Mesendoderm (in vitro differentiated cells): ENCODE measurements around the gene GLI2.

Experiments
- DNase-seq: peaks from one replicate; pipeline ENCODE4 v3.0.0; 2013
- H2AK5ac ChIP-seq: 2 replicates; pipeline ENCODE4 v1.6.1; 2013; ENCODE audit warnings: low read length, inconsistent platforms
- H2BK120ac ChIP-seq: 2 replicates; pipeline ENCODE4 v1.6.1; 2013; ENCODE audit warnings: low read depth, mild to moderate bottlenecking, low read length, moderate library complexity, mixed read lengths
- H2BK15ac ChIP-seq: replicated peaks from 2 replicates; pipeline ENCODE4 v1.6.1; 2013; ENCODE audit warnings: low read depth, mild to moderate bottlenecking, moderate library complexity
- H2BK5ac ChIP-seq: 2 replicates; pipeline ENCODE4 v1.6.1; 2013; ENCODE audit warnings: low read length, inconsistent platforms
- H3K18ac ChIP-seq: 2 replicates; pipeline ENCODE4 v1.6.1; 2013; ENCODE audit warnings: mild to moderate bottlenecking, low read length, mixed read lengths
- H3K23ac ChIP-seq: one replicate; pipeline ENCODE4 v1.6.1; 2013; ENCODE audit warnings: low read length
- H3K27ac ChIP-seq: 2 replicates; pipeline ENCODE4 v1.5.1; 2013; ENCODE audit warnings: low read depth, mild to moderate bottlenecking, inconsistent platforms, low read length, moderate library complexity
- H3K27me3 ChIP-seq: 2 replicates; pipeline ENCODE4 v1.6.1; 2013; ENCODE audit warnings: low read length, control low read depth, mild to moderate bottlenecking, inconsistent platforms; ENCODE audit not compliant: insufficient read depth, poor library complexity
- H3K36me3 ChIP-seq: 2 replicates; pipeline ENCODE4 v1.6.1; 2013; ENCODE audit warnings: low read length, inconsistent platforms; ENCODE audit not compliant: control insufficient read depth, insufficient read depth
- H3K4ac ChIP-seq: one replicate; pipeline ENCODE4 v1.6.1; 2013; ENCODE audit warnings: low read depth, mild to moderate bottlenecking, low read length, moderate library complexity
- H3K4me1 ChIP-seq: 2 replicates; pipeline ENCODE4 v1.6.1; 2013; ENCODE audit warnings: low read depth, low read length, inconsistent platforms; ENCODE audit not compliant: control insufficient read depth
- H3K4me2 ChIP-seq: 2 replicates; pipeline ENCODE4 v1.6.1; 2013; ENCODE audit warnings: low read length
- H3K4me3 ChIP-seq: 2 replicates; pipeline ENCODE4 v1.5.1; 2013; ENCODE audit warnings: mild to moderate bottlenecking, low read length
- H3K56ac ChIP-seq: one replicate; pipeline ENCODE4 v1.6.1; 2013; ENCODE audit warnings: low read length
- H3K79me1 ChIP-seq: 2 replicates; pipeline ENCODE4 v1.6.1; 2013; ENCODE audit warnings: low read length, inconsistent platforms
- H3K79me2 ChIP-seq: 2 replicates; pipeline ENCODE4 v1.6.1; 2013; ENCODE audit warnings: mild to moderate bottlenecking, low read length; ENCODE audit not compliant: control insufficient read depth, insufficient read depth
- H3K9ac ChIP-seq: 2 replicates; pipeline ENCODE4 v1.6.1; 2013; ENCODE audit warnings: low read length, inconsistent platforms
- H4K5ac ChIP-seq: one replicate; pipeline ENCODE4 v1.6.1; 2013; ENCODE audit warnings: low read length
- H4K8ac ChIP-seq: one replicate; pipeline ENCODE4 v1.6.1; 2013; ENCODE audit warnings: low read depth, mild to moderate bottlenecking, control low read depth, low read length, moderate library complexity
- WGBS: extraction: QIAGEN DNeasy Blood & Tissue Kit; methylation state at CpG from one replicate; pipeline ENCODE4 v1.1.7; 2013; ENCODE audit warnings: low lambda C conversion rate, missing lambda C conversion rate; ENCODE audit not compliant: insufficient coverage; ENCODE audit errors: extremely low coverage; 5-methylcytosine and 5-hydroxymethylcytosine counted together

GLI2 gene

DNA sequence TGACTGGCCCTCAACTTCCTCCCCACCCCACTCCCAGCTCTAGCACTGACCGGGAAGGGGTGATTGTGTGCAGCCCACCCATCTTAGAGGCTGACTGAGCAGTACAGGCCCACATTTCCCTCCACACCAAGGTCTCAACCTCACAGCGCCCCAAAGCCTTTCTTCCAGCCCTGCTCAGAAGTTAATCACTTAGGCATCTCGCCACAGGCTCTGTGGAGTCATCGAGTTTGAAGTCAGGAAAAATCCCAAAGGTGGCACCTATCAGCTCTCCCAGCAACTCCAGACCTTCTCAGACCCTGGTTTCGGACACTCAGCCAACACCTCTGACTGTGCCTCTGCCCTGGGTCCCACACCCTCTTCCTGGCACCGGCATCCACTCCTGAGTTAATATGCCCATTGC lies 43.0 kb upstream of the GLI2 start:
- no peak overlapping the region for H4K8ac ChIP-seq
- DNase-seq, result no peak
- H3K9ac ChIP-seq, result no peak overlapping the region
- H2BK15ac ChIP-seq, result no peak overlapping the region
- H3K4ac ChIP-seq, result no peak overlapping the region
- no peak overlapping the region for H2BK120ac ChIP-seq
- no peak overlapping the region for H3K23ac ChIP-seq
- no peak overlapping the region for H4K5ac ChIP-seq
- no peak overlapping the region for H3K18ac ChIP-seq
- H3K4me1 ChIP-seq, result peaks cover 2% of the 10 kb centered on the region
- no peaks in the 10 kb centered on the region for H3K36me3 ChIP-seq
- no peaks in the 10 kb centered on the region for H3K79me2 ChIP-seq
- H3K27me3 ChIP-seq, result no peaks in the 10 kb centered on the region
- H3K79me1 ChIP-seq, result no peaks in the 10 kb centered on the region
- no peak overlapping the region for H2BK5ac ChIP-seq
- H3K4me2 ChIP-seq, result no peak overlapping the region
- no CpG with 5 or more reads among the region's 6 CpGs for WGBS
- no peak overlapping the region for H3K56ac ChIP-seq
- H2AK5ac ChIP-seq, result no peak overlapping the region
- no peak overlapping the region for H3K4me3 ChIP-seq
- no peak overlapping the region for H3K27ac ChIP-seq

DNA sequence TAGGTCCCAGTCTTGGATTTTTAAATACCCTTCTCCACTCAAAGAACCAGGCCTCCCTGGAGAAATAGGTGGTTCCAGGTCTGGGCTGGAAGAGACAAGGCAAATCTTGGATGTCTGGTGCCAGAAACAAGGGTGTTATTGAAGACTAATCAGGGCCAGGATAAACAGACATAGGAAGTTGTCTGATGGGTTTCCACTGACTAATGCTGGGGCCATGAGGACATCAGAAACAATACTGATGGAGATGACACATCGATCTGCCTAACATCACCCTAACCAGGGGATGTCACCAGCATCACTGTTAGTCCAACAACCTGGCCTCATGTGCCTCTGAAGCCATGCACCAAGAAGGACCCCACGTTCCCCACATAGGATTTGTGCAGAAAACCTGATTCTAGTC lies 42.5 kb upstream of the GLI2 start:
- H3K27ac ChIP-seq, result no peak overlapping the region
- H4K8ac ChIP-seq, result no peak overlapping the region
- no peak overlapping the region for H3K4me3 ChIP-seq
- no peak overlapping the region for H3K4me2 ChIP-seq
- no peak overlapping the region for H3K18ac ChIP-seq
- H3K4me1 ChIP-seq, result peaks cover 2% of the 10 kb centered on the region
- DNase-seq, result no peak
- no peak overlapping the region for H2BK15ac ChIP-seq
- no peaks in the 10 kb centered on the region for H3K79me1 ChIP-seq
- H3K79me2 ChIP-seq, result no peaks in the 10 kb centered on the region
- no peaks in the 10 kb centered on the region for H3K27me3 ChIP-seq
- no peak overlapping the region for H3K23ac ChIP-seq
- H3K4ac ChIP-seq, result no peak overlapping the region
- H3K36me3 ChIP-seq, result no peaks in the 10 kb centered on the region
- no peak overlapping the region for H2BK5ac ChIP-seq
- H2AK5ac ChIP-seq, result no peak overlapping the region
- WGBS, result no CpG with 5 or more reads among the region's 2 CpGs
- no peak overlapping the region for H2BK120ac ChIP-seq
- no peak overlapping the region for H3K56ac ChIP-seq
- H4K5ac ChIP-seq, result no peak overlapping the region
- H3K9ac ChIP-seq, result no peak overlapping the region

DNA sequence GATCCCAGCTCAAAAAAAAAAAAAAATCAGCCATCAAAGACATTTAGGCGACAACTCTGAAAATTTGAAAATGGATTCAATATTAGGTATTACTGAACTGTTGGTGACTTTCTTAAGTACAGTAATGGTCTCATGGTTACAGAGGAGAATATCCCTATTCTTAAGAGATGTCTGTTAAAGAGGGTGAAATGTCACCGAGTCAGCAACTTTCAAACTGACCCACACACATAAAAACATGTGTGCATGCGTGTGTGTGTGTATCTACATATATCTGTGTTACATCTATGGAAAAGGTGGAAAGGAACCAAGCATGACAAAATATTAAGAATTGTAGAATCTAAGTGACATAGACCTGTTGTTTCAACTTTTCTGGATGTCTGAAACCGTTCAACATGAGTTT lies 41.6 kb upstream of the GLI2 start:
- Histone ChIP-seq H3K9ac (no peak overlapping the region), H4K8ac (no peak overlapping the region), H2BK5ac (no peak overlapping the region), H3K23ac (no peak overlapping the region), H2BK15ac (no peak overlapping the region), H2BK120ac (no peak overlapping the region), H3K4me2 (no peak overlapping the region), H2AK5ac (no peak overlapping the region), H3K27ac (no peak overlapping the region), H4K5ac (no peak overlapping the region), H3K4me1 (peaks cover 2% of the 10 kb centered on the region), H3K79me1 (no peaks in the 10 kb centered on the region), H3K4ac (no peak overlapping the region), H3K27me3 (no peaks in the 10 kb centered on the region), H3K36me3 (no peaks in the 10 kb centered on the region), H3K56ac (no peak overlapping the region), H3K4me3 (no peak overlapping the region), H3K79me2 (no peaks in the 10 kb centered on the region), H3K18ac (no peak overlapping the region)
- WGBS, result no CpG with 5 or more reads among the region's 4 CpGs
- no peak for DNase-seq

DNA sequence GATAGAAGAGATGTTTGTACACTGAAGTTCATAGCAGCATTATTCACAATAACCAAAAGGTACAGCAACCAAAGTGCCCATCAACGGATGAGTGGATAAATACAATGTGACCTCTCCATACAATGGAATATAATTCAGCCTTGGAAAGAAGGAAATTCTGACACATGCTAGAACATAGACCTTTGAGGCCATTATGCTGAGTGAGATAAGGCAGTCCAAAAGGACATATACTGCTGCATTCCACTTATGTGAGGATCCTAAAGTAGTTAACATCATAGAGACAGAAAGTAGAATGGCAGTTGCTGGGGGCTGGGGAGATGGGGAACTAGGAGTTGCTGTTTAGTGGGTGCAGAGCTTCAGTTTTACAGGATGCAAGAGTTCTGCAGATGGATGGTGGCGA lies 38.2 kb upstream of the GLI2 start:
- Histone ChIP-seq H3K9ac (no peak overlapping the region), H2AK5ac (no peak overlapping the region), H2BK120ac (no peak overlapping the region), H3K79me1 (no peaks in the 10 kb centered on the region), H3K79me2 (no peaks in the 10 kb centered on the region), H3K27ac (no peak overlapping the region), H2BK15ac (no peak overlapping the region), H3K4me1 (peaks cover 7% of the 10 kb centered on the region), H4K5ac (no peak overlapping the region), H3K23ac (no peak overlapping the region), H3K27me3 (no peaks in the 10 kb centered on the region), H3K4me2 (no peak overlapping the region), H2BK5ac (no peak overlapping the region), H3K4ac (no peak overlapping the region), H3K18ac (no peak overlapping the region), H3K36me3 (no peaks in the 10 kb centered on the region), H3K56ac (no peak overlapping the region), H3K4me3 (no peak overlapping the region), H4K8ac (no peak overlapping the region)
- no peak for DNase-seq
- no CpG with 5 or more reads among the region's 2 CpGs for WGBS

DNA sequence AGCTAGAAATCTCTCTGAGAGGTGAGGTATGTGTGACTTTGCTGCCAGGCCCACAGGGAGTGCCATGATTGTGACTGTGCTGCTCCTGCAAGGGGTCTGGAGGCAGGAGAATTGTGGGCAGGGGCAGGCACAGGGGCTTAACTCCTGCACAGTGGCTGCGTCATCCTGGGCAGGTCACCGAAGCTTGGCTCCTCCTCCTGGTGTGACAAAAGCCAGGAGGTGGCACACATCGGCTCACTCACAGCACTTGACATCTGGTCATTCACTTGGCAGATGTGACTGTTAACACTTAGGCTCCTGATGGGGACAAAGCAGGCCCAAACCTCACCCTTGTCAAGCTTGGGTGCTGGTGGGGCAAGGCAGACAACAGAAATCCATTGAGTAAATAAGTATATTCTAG lies 36.4 kb upstream of the GLI2 start:
- peak; percentile 45 for DNase-seq
- H2BK5ac ChIP-seq, result no peak overlapping the region
- no peak overlapping the region for H2AK5ac ChIP-seq
- no peak overlapping the region for H4K5ac ChIP-seq
- H3K4me3 ChIP-seq, result no peak overlapping the region
- no peaks in the 10 kb centered on the region for H3K36me3 ChIP-seq
- no peaks in the 10 kb centered on the region for H3K79me2 ChIP-seq
- no peaks in the 10 kb centered on the region for H3K79me1 ChIP-seq
- peaks cover 10% of the 10 kb centered on the region for H3K4me1 ChIP-seq
- no peak overlapping the region for H3K4me2 ChIP-seq
- no peak overlapping the region for H3K4ac ChIP-seq
- no peak overlapping the region for H2BK15ac ChIP-seq
- H3K18ac ChIP-seq, result no peak overlapping the region
- no peak overlapping the region for H3K9ac ChIP-seq
- no peaks in the 10 kb centered on the region for H3K27me3 ChIP-seq
- H3K27ac ChIP-seq, result no peak overlapping the region
- no peak overlapping the region for H2BK120ac ChIP-seq
- H3K56ac ChIP-seq, result peak overlapping the region; percentile 59
- no peak overlapping the region for H3K23ac ChIP-seq
- whole genome bisulfite sequencing, result no CpG with 5 or more reads among the region's 3 CpGs
- no peak overlapping the region for H4K8ac ChIP-seq

DNA sequence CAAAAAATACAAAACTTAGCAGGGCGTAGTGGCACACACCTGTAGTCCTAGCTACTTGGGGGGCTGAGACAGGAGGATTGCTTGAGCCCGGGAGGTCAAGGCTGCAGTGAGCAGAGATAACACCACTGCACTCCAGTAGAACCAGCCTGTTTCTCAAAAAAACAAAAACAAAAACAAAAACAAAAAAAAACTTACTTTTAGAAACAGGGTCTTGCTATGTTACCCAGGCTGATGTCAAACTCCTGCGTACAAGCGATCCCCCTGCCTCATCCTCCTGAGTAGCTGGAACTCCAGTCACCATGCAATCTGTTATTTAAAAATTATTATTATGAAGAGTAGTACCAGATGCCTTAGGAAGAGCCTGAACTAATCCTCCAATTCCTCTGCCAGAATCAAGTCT lies 35.0 kb upstream of the GLI2 start:
- no peak overlapping the region for H2BK5ac ChIP-seq
- H3K27me3 ChIP-seq, result no peaks in the 10 kb centered on the region
- H3K56ac ChIP-seq, result no peak overlapping the region
- H3K36me3 ChIP-seq, result no peaks in the 10 kb centered on the region
- WGBS, result no CpG with 5 or more reads among the region's 4 CpGs
- H3K18ac ChIP-seq, result no peak overlapping the region
- H3K4ac ChIP-seq, result no peak overlapping the region
- H4K8ac ChIP-seq, result no peak overlapping the region
- no peaks in the 10 kb centered on the region for H3K79me1 ChIP-seq
- no peak overlapping the region for H3K9ac ChIP-seq
- no peak overlapping the region for H3K23ac ChIP-seq
- DNase-seq, result no peak
- no peak overlapping the region for H2AK5ac ChIP-seq
- no peak overlapping the region for H4K5ac ChIP-seq
- no peak overlapping the region for H2BK15ac ChIP-seq
- H2BK120ac ChIP-seq, result no peak overlapping the region
- H3K27ac ChIP-seq, result no peak overlapping the region
- H3K79me2 ChIP-seq, result no peaks in the 10 kb centered on the region
- peaks cover 16% of the 10 kb centered on the region for H3K4me1 ChIP-seq
- no peak overlapping the region for H3K4me2 ChIP-seq
- H3K4me3 ChIP-seq, result no peak overlapping the region
